ENCODE data around the gene FBXO10.
"Not testable (repeated sequence)": the region's sequence is repeated elsewhere in the genome, so short reads cannot be mapped to it uniquely, and the experiment has no call there.

Gene FBXO10

GRCh38 chr9:37617161-37617560 is 41.0 kb upstream of the FBXO10 start:
- no peak for TF ChIP-seq JUND (IDR thresholded peaks at IDR 0.05; ENCODE audit: low read depth)
- in situ Hi-C loops (cut with HindIII; ENCODE audit: low pct_unique_long_range_greater_than_20kb, low sequenced_read_pairs) = no loop called here
- DNase-seq (ENCODE audit: low read depth in 1 of 2, low spot score in 1 of 2) = no peak

DNA sequence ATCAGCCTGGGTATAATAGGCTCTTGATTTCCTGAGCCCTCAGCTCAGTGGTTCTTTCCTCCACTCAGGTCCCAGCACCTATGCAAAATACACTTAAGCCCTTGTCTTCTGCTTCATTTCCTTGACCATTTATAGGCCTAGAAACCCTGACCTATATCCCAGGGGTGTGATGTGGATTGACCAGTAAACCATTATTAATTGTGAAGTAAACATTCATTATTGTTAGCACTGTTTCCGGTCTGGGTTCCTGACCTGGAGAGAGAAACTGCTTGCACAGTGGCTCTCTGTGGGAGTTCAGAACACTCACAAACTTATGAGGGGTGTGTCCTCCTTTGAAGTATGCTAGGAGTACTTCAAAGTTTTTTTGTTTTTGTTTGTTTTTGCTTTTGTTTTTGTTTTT is 35.8 kb upstream of the FBXO10 start:
- no peak for DNase-seq (ENCODE audit: low read depth in 1 of 2, low spot score in 1 of 2)
- no peak for TF ChIP-seq JUND (IDR thresholded peaks at IDR 0.05; ENCODE audit: low read depth)
- in situ Hi-C loops (cut with HindIII; ENCODE audit: low pct_unique_long_range_greater_than_20kb, low sequenced_read_pairs) = no loop called here

GRCh38 chr9:37611014-37611413 is 34.8 kb upstream of the FBXO10 start:
- in situ Hi-C loops (cut with HindIII; ENCODE audit: low pct_unique_long_range_greater_than_20kb, low sequenced_read_pairs) = no loop called here
- no peak for DNase-seq (ENCODE audit: low read depth in 1 of 2, low spot score in 1 of 2)
- no peak for TF ChIP-seq JUND (IDR thresholded peaks at IDR 0.05; ENCODE audit: low read depth)

DNA sequence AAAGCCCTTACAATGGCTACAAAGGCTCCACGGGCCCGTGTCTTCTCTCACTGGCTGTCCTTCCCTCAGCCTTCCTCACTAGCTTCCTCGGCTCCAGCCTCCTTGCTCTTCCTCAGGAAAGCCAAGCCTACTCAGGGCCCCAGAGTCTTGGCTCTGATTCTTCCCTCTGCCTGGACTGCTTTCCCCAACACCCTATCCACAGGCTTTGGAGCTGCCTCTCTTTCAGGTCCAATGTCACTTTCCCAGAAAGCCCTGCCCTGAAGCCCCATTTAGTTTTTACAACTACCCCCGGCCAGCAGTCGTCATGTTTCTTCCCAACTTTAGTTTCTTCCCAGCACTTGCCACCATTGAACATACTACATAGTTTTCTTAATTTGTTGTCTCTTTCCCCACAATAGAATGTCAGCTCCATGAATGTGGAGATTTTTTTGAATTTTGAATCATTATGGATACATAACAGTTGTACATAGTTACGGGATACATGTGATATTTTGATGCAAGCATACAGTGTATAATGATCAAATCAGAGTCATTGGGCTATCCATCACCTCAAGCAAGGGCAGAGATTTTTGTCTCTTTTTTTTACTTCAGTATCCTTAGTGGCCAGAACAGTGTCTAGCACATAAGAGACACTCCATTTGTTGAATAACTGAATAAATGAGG is 33.7 kb upstream of the FBXO10 start:
- no peak for TF ChIP-seq JUND (IDR thresholded peaks at IDR 0.05; ENCODE audit: low read depth)
- DNase-seq (ENCODE audit: low read depth in 1 of 2, low spot score in 1 of 2) = no peak
- in situ Hi-C loops (cut with HindIII; ENCODE audit: low pct_unique_long_range_greater_than_20kb, low sequenced_read_pairs) = no loop called here

GRCh38 chr9:37608250-37608649 is 32.1 kb upstream of the FBXO10 start:
- no peak for DNase-seq (ENCODE audit: low read depth in 1 of 2, low spot score in 1 of 2)

DNA sequence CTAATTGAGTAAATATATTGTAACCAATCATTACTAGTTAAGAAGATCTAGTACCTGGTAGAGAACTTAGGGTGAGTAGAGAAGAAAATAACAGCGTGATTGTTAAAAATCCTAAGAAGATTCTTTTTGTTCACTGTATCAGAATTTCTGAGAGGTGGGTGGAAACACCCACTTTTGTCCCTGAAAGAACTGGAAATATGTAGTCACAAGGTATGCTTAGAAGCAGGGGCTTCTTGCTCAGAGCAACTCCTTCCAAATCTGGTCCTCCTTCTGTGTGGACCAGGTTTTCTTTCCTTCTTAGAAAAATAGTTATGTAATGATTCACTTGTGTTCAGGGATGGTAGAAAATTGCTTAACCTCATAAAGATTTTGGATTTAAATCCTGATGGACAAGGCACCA is 28.1 kb upstream of the FBXO10 start:
- DNase-seq (ENCODE audit: low read depth in 1 of 2, low spot score in 1 of 2) = no peak
- in situ Hi-C loops (cut with HindIII; ENCODE audit: low pct_unique_long_range_greater_than_20kb, low sequenced_read_pairs) = no loop called here
- no peak for TF ChIP-seq JUND (IDR thresholded peaks at IDR 0.05; ENCODE audit: low read depth)

More at GRCh38 chr9:37608250-37608649, 32.1 kb upstream of the FBXO10 start:
- no peak for TF ChIP-seq JUND (IDR thresholded peaks at IDR 0.05; ENCODE audit: low read depth)
- in situ Hi-C loops (cut with HindIII; ENCODE audit: low pct_unique_long_range_greater_than_20kb, low sequenced_read_pairs) = no loop called here

- peak in 1 of 2 experiments; percentile 88 for DNase-seq (ENCODE audit: low read depth in 1 of 2, low spot score in 1 of 2)
- in situ Hi-C loops (cut with HindIII; ENCODE audit: low pct_unique_long_range_greater_than_20kb, low sequenced_read_pairs) = no loop called here
- TF ChIP-seq JUND (IDR thresholded peaks at IDR 0.05; ENCODE audit: low read depth) = no peak
Measured at GRCh38 chr9:37602817-37603216, 26.6 kb upstream of the FBXO10 start.

- DNase-seq (ENCODE audit: low read depth in 1 of 2, low spot score in 1 of 2); in situ Hi-C loops (cut with HindIII; ENCODE audit: low pct_unique_long_range_greater_than_20kb, low sequenced_read_pairs): not testable (repeated sequence)
Measured at GRCh38 chr9:37602061-37602460, 25.9 kb upstream of the FBXO10 start.

GRCh38 chr9:37596504-37596903 is 20.3 kb upstream of the FBXO10 start:
- DNase-seq (ENCODE audit: low read depth in 1 of 2, low spot score in 1 of 2) = no peak
- no peak for TF ChIP-seq JUND (IDR thresholded peaks at IDR 0.05; ENCODE audit: low read depth)
- in situ Hi-C loops (cut with HindIII; ENCODE audit: low pct_unique_long_range_greater_than_20kb, low sequenced_read_pairs) = no loop called here

DNA sequence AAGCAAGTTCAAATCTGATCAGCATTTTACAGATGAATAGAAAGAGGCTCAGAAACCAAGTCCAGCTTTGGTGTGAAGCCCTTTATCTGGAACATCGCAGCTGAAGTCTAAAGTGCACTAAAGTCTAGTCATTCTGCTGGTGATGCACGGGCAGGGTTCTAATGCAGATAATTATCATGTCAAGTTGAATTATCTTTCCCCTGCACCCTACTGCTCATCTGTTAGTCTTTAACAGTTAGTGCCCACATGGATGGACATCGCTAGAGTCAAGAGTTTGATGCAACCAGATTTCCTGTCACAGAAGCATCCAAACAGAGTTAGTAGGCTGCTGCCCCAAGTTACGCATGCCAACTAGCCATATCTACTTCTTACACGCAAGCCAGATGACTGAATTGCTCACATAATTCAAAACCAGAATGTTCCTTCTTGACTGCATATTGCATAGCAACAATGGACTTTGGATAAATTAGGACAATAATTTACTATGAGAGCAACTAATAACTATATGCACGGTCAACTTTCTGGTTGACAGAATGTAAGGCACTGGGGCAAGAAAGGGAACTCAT is 17.8 kb upstream of the FBXO10 start:
- in situ Hi-C loops (cut with HindIII; ENCODE audit: low pct_unique_long_range_greater_than_20kb, low sequenced_read_pairs) = no loop called here
- TF ChIP-seq JUND (IDR thresholded peaks at IDR 0.05; ENCODE audit: low read depth) = no peak
- no peak for DNase-seq (ENCODE audit: low read depth in 1 of 2, low spot score in 1 of 2)

GRCh38 chr9:37592108-37592951 is 16.1 kb upstream of the FBXO10 start, which contains the start of gene TOMM5:
Gene TOMM5, minus strand, starts transcription at chr9:37592597. Its CDS starts 65 bp downstream, at chr9:37592532.
- TF ChIP-seq JUND (IDR thresholded peaks at IDR 0.05; ENCODE audit: low read depth) = no peak
- DNase-seq (ENCODE audit: low read depth in 1 of 2, low spot score in 1 of 2) = peak; percentile 24 to 90
- in situ Hi-C loops (cut with HindIII; ENCODE audit: low pct_unique_long_range_greater_than_20kb, low sequenced_read_pairs) = no loop called here

GRCh38 chr9:37587521-37587920 is 11.3 kb upstream of the FBXO10 start:
- TF ChIP-seq JUND (IDR thresholded peaks at IDR 0.05; ENCODE audit: low read depth) = no peak
- DNase-seq (ENCODE audit: low read depth in 1 of 2, low spot score in 1 of 2) = no peak
- in situ Hi-C loops (cut with HindIII; ENCODE audit: low pct_unique_long_range_greater_than_20kb, low sequenced_read_pairs) = no loop called here

DNA sequence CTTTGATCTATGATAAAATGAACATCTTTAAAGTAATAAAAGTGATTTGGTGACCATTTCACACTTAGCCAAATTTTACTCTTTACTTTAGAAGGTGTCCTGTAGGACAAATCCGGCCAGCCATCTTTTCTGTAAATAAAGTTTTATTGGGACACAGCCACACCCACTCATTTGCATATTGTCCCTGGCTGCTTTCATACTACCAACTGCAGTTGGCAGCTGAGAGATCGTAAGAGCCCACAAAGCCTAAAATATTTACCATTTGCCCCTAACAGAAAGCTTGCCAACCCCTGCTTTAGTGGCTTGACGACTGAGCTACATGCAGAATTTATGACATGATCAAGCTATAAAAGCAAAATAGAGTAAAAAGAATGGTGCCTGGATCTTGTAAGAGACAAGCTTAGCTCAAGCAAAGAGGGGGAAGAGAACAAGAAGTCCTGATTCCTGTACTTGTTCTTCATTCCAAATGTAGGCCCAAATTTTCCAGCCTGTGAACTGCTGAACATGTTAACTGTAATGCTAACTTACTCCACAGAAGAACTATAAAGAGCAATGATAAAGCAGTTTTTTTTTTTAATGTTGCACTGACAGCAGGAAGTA is 7.4 kb upstream of the FBXO10 start:
- in situ Hi-C loops (cut with HindIII; ENCODE audit: low pct_unique_long_range_greater_than_20kb, low sequenced_read_pairs) = no loop called here

More for the DNA sequence above, 7.4 kb upstream of the FBXO10 start:
- no peak for TF ChIP-seq JUND (IDR thresholded peaks at IDR 0.05; ENCODE audit: low read depth)
- DNase-seq (ENCODE audit: low read depth in 1 of 2, low spot score in 1 of 2) = no peak

All from T47D (cell line).